K562 (cell line): ENCODE measurements around the gene CPTP. TPM values are rescaled to one million over a fixed set of nuclear protein-coding genes. Genes with fewer than 3 reads are reported as not detected.

ENCODE experiments used
- ATAC-seq: fragments of 200-7000 bp; cut with Tn5 transposase; 3 replicates; pipeline ENCODE4 v1.9.1; 2020; ENCODE audit warnings: moderate library complexity
- BruUV-seq: library from RNA; stranded (reverse); fragments of 400-500 nt; replicated peaks from 2 replicates; lab custom pipeline; 2021; lab: Mats Ljungman, UMichigan
- CTCF ChIA-PET: fragments of 300-600 bp; formaldehyde crosslinking; extraction: SDS; loops from one replicate; lab custom pipeline; 2021; ENCODE audit warnings: low intra/inter-chr PET ratio; lab: Yijun Ruan, JAX
- POLR2A ChIA-PET: fragments of 300-600, 350-650 bp; sonication (Branson Sonifier 250); formaldehyde crosslinking; extraction: SDS; loops from one replicate; lab custom pipeline; 2021; ENCODE audit warnings: antibody characterized with exemption, inconsistent platforms; lab: Yijun Ruan, JAX
- DNase-seq, 4 experiments: peaks; one replicate each; pipeline versions ENCODE4 v3.0.0 to v3.0.0-alpha.2; 2011 to 2018; ENCODE audit warnings: low spot score in 3 of 4, mixed read lengths in 3 of 4; ENCODE audit errors: extremely low read depth in 1 of 4
- FAIRE-seq: peaks from 2 replicates; lab custom pipeline; 2011; peaks lifted over from hg19 to GRCh38; lab: Jason Lieb, UNC
- H2AFZ ChIP-seq: 2 replicates; pipeline ENCODE4 v1.6.0; 2011; ENCODE audit warnings: low read depth, low read length, control low read depth, inconsistent platforms
- H3K27ac ChIP-seq: fragments of 200-600 bp; 3 replicates; pipeline ENCODE4 v1.8.0; 2011; ENCODE audit warnings: low read depth, mild to moderate bottlenecking, control low read depth, inconsistent platforms, low read length, moderate library complexity, mixed read lengths; ENCODE audit errors: extremely low read depth
- H3K27me3 ChIP-seq, 2 experiments: fragments of 300-600 bp in 1 of 2; 2 replicates in 1 of 2; 3 replicates in 1 of 2; pipeline versions ENCODE4 v1.6.0 to v1.8.0; 2011; ENCODE audit warnings: inconsistent platforms in 2 of 2, low read length in 2 of 2, mild to moderate bottlenecking in 1 of 2, mixed read lengths in 1 of 2, moderate library complexity in 1 of 2; ENCODE audit not compliant: control insufficient read depth in 2 of 2, insufficient read depth in 2 of 2
- H3K36me3 ChIP-seq: fragments of 300-600 bp; 3 replicates; pipeline ENCODE4 v1.8.0; 2011; ENCODE audit warnings: mild to moderate bottlenecking, low read length, inconsistent platforms; ENCODE audit not compliant: control insufficient read depth, insufficient read depth
- H3K4me1 ChIP-seq, 2 experiments: fragments of 200-600 bp in 1 of 2; replicated peaks in 1 of 2; 2 replicates in 1 of 2; 3 replicates in 1 of 2; pipeline versions ENCODE4 v1.5.1 to v1.8.0; 2011; ENCODE audit warnings: inconsistent platforms in 2 of 2, low read length in 2 of 2, mild to moderate bottlenecking in 1 of 2, mixed read lengths in 1 of 2, moderate library complexity in 1 of 2; ENCODE audit not compliant: control insufficient read depth in 2 of 2, insufficient read depth in 2 of 2
- H3K4me2 ChIP-seq: 2 replicates; pipeline ENCODE4 v1.6.1; 2011; ENCODE audit warnings: low read length, control low read depth, inconsistent platforms, mixed read lengths; ENCODE audit not compliant: insufficient read depth
- H3K4me3 ChIP-seq: fragments of 200-600 bp; sonication (generic), shearing (Covaris generic); 2 replicates; pipeline ENCODE4 v1.5.1; 2016; ENCODE audit warnings: control low read depth, inconsistent platforms
- H3K79me2 ChIP-seq: fragments of 200-600 bp; 3 replicates; pipeline ENCODE4 v1.8.0; 2011; ENCODE audit warnings: low read length, inconsistent platforms; ENCODE audit not compliant: control insufficient read depth, insufficient read depth
- H3K9ac ChIP-seq, 2 experiments: 2 replicates each; pipeline versions ENCODE4 v1.6.0 to v1.6.1; 2011; ENCODE audit warnings: low read depth in 2 of 2, low read length in 2 of 2, control low read depth in 1 of 2, inconsistent platforms in 1 of 2, mild to moderate bottlenecking in 1 of 2, mixed read lengths in 1 of 2; ENCODE audit not compliant: insufficient read depth in 1 of 2
- H3K9me1 ChIP-seq: one replicate; pipeline ENCODE4 v1.6.0; 2011; ENCODE audit warnings: inconsistent platforms, mild to moderate bottlenecking, low read length, moderate library complexity; ENCODE audit not compliant: control insufficient read depth, insufficient read depth
- H3K9me3 ChIP-seq: replicated peaks from 2 replicates; pipeline ENCODE4 v1.5.1; 2011; ENCODE audit warnings: low read depth, low read length, inconsistent platforms; ENCODE audit not compliant: control insufficient read depth, insufficient read depth
- H4K20me1 ChIP-seq: replicated peaks from 2 replicates; pipeline ENCODE4 v1.6.1; 2011; ENCODE audit warnings: low read length, inconsistent platforms, mixed read lengths; ENCODE audit not compliant: control insufficient read depth, insufficient read depth
- CBX5 ChIP-seq: IDR thresholded peaks from 2 replicates; pipeline ENCODE4 v1.6.1; 2014; ENCODE audit warnings: low read depth, borderline replicate concordance
- CREB1 ChIP-seq, 2 experiments: sonication (generic) in 1 of 2; formaldehyde crosslinking in 1 of 2; IDR thresholded peaks; 2 replicates each; pipeline versions ENCODE4 v1.6.1 to v1.8.0; 2012 to 2022; ENCODE audit warnings: inconsistent platforms in 1 of 2, mild to moderate bottlenecking in 1 of 2, missing genetic modification reagents in 1 of 2, moderate library complexity in 1 of 2
- PYGO2 ChIP-seq: fragments of 450-650 bp; IDR thresholded peaks from 2 replicates; pipeline ENCODE4 v1.6.1; 2016; ENCODE audit warnings: mild to moderate bottlenecking, missing genetic modification characterization, moderate library complexity, missing compliant biosample characterization
- USF1 ChIP-seq: sonication (generic); formaldehyde crosslinking; IDR thresholded peaks from 2 replicates; pipeline ENCODE4 v1.9.0; 2022; ENCODE audit warnings: mild to moderate bottlenecking, missing genetic modification reagents
- ZBTB2 ChIP-seq: fragments of 450-650 bp; IDR thresholded peaks from 2 replicates; pipeline ENCODE4 v1.6.1; 2016; ENCODE audit warnings: antibody characterized with exemption
- WGBS: fragments of 100-300 bp; shearing (Covaris generic); methylation state at CpG from one replicate; pipeline ENCODE4 v1.1.6; 2016; ENCODE audit warnings: low coverage, mixed read lengths; ENCODE audit not compliant: insufficient coverage; ENCODE audit errors: missing lambda C conversion rate; 5-methylcytosine and 5-hydroxymethylcytosine counted together
- in situ Hi-C: fragments of 300-500 bp; cut with MboI; formaldehyde crosslinking; loops from 4 replicates; pipeline ENCODE4 v1.15.0; 2018; ENCODE audit warnings: inconsistent platforms, mixed read lengths
- intact Hi-C: fragments of 100-400 bp; cut with micrococcal nuclease; formaldehyde crosslinking; loops from 2 replicates; pipeline ENCODE4 v1.14.2; 2022
- polyA plus RNA-seq, 8 experiments: library from polyadenylated mRNA; depleted of rRNA in 4 of 8; stranded (reverse) in 5 of 8; unstranded in 3 of 8; fragments of >200 nt; fragmentation: Nextera tagmentation in 2 of 8; fragmentation: Illumina TruSeq in 1 of 8; extraction: Ambion mirVana in 2 of 8; extraction: Trizol in 1 of 8; gene quantifications; 2 replicates each; pipeline versions ENCODE4 v1.2.1 to v1.2.3, GENCODE V29; 2011 to 2014; ENCODE audit warnings: inconsistent platforms in 1 of 8, missing spikeins in 1 of 8
- total RNA-seq, 7 experiments: library from RNA; depleted of rRNA in 6 of 7; stranded (reverse); fragments of >200 nt in 6 of 7; fragmentation: Illumina TruSeq in 2 of 7; extraction: Trizol in 2 of 7; gene quantifications; 2 replicates each; pipeline versions ENCODE4 v1.2.1 to v1.2.3, GENCODE V29; 2011 to 2021; ENCODE audit warnings: low replicate concordance in 1 of 7

Gene CPTP
- total and polyA plus RNA-seq, 9 of the 15 experiments (the other 6 are each of a cell fraction or from before 2014, with no cell fraction given) = 0.11 to 25.8 (median 3.5) TPM

GRCh38 chr1:1278620-1279019 lies 46.0 kb upstream of the CPTP start:
- Histone ChIP-seq H3K9me1 (no peaks in the 10 kb centered on the region), H3K79me2 (peaks cover 8% of the 10 kb centered on the region), H3K36me3 (no peaks in the 10 kb centered on the region), H2AFZ (no peak overlapping the region), H3K27ac (no peak overlapping the region), H3K4me2 (no peak overlapping the region), H3K27me3 (no peaks in the 10 kb centered on the region; a peak in 1 of 5 replicates), H4K20me1 (no peaks in the 10 kb centered on the region), H3K9ac (no peak overlapping the region), H3K4me3 (no peak overlapping the region), H3K4me1 (peaks cover 0 to 41% of the 10 kb centered on the region in 2 experiments; a peak in 3 of 5 replicates), H3K9me3 (no peaks in the 10 kb centered on the region)
- DNase-seq = no peak
- POLR2A ChIA-PET = interaction anchor here (0.6 to 1.4 kb wide), 3 partner anchors 90 to 502 kb away, joined by 3 read pairs; partner anchors contain the start of gene AURKAIP1
- in situ Hi-C loops (no loop called here), intact Hi-C loops (no loop called here)
- ATAC-seq = no peak
- CTCF ChIA-PET = no interaction called here
- 67% methylated on average over 13 of the region's 13 CpGs for WGBS
- no peak for FAIRE-seq
- no peak for TF ChIP-seq CBX5
- BruUV-seq = no TSS peak

GRCh38 chr1:1279028-1279427 lies 45.6 kb upstream of the CPTP start:
- no peak for DNase-seq
- no peaks in the 10 kb centered on the region; a peak in 1 of 5 replicates for H3K27me3 ChIP-seq
- POLR2A ChIA-PET = no interaction called here
- FAIRE-seq = no peak
- no peaks in the 10 kb centered on the region for H3K9me3 ChIP-seq
- no TSS peak for BruUV-seq
- no peak overlapping the region for H2AFZ ChIP-seq
- no peak overlapping the region for H3K4me3 ChIP-seq
- in situ Hi-C loops = no loop called here
- peak overlapping the region in 1 of 2 experiments; percentile 54; a peak in 1 of 4 replicates for H3K9ac ChIP-seq
- H3K9me1 ChIP-seq = no peaks in the 10 kb centered on the region
- no peaks in the 10 kb centered on the region for H4K20me1 ChIP-seq
- H3K36me3 ChIP-seq = no peaks in the 10 kb centered on the region
- CTCF ChIA-PET = no interaction called here
- H3K79me2 ChIP-seq = peaks cover 7% of the 10 kb centered on the region; the same call in 2 of the 3 replicates
- peaks cover 0 to 41% of the 10 kb centered on the region in 2 experiments; a peak in 3 of 5 replicates for H3K4me1 ChIP-seq
- intact Hi-C loops = no loop called here
- H3K4me2 ChIP-seq = no peak overlapping the region
- no peak for ATAC-seq
- no peak overlapping the region for H3K27ac ChIP-seq
- WGBS = 75% methylated on average over 16 of the region's 17 CpGs
- no peak for TF ChIP-seq ZBTB2
- TF ChIP-seq CREB1 (IDR thresholded peaks at IDR 0.05) = no peak
- TF ChIP-seq CREB1 (CRISPR knock-in tag; IDR thresholded peaks at IDR 0.05) = no peak
- no peak for TF ChIP-seq USF1
- no peak for TF ChIP-seq PYGO2 (tag)
